ENCODE measurements around the gene RBM26. TPM values are rescaled to one million over a fixed set of nuclear protein-coding genes. Genes with fewer than 3 reads are reported as not detected.
A peak's percentile ranks its signal among the peaks of the same experiment; 100 is the strongest.

RBM26 gene
- total RNA-seq, 6 donors from 2014 or later = 27.7 to 70.1 (median 32.9) TPM

- H3K27ac ChIP-seq = no peak overlapping the region
- WGBS, 2 donors = 29 to 39% methylated on average over 2 of the region's 2 CpGs
- DNase-seq = no peak
- no peaks in the 10 kb centered on the region for H3K4me1 ChIP-seq
- TF ChIP-seq EP300 (IDR thresholded peaks at IDR 0.05) = no peak
- TF ChIP-seq POLR2A (IDR thresholded peaks at IDR 0.05) = no peak
- peak; percentile 44 to 66 (median 60) for TF ChIP-seq CTCF (IDR thresholded peaks at IDR 0.05)
- no peak overlapping the region for H3K4me3 ChIP-seq
- H3K27me3 ChIP-seq = no peaks in the 10 kb centered on the region
- peak in 1 of 2 donors; percentile 79 for ATAC-seq (ENCODE audit: low FRiP score in 2 of 2)
- no peaks in the 10 kb centered on the region for H3K36me3 ChIP-seq
- no peaks in the 10 kb centered on the region for H3K9me3 ChIP-seq
Measured at GRCh38 chr13:79423801-79424642, 18.0 kb upstream of the RBM26 start.

GRCh38 chr13:79423340-79423739 is 17.3 kb upstream of the RBM26 start:
- Histone ChIP-seq H3K9me3 (no peaks in the 10 kb centered on the region), H3K36me3 (no peaks in the 10 kb centered on the region), H3K27me3 (no peaks in the 10 kb centered on the region), H3K4me3 (no peak overlapping the region), H3K4me1 (no peaks in the 10 kb centered on the region), H3K27ac (no peak overlapping the region)
- ATAC-seq (ENCODE audit: low FRiP score in 2 of 2) (no peak), DNase-seq (no peak)
- 88 to 89% methylated on average over 4 of the region's 4 CpGs for WGBS, 2 donors
- TF ChIP-seq CTCF (IDR thresholded peaks at IDR 0.05) (no peak), POLR2A (IDR thresholded peaks at IDR 0.05) (no peak), POLR2AphosphoS5 (IDR thresholded peaks at IDR 0.05) (no peak), EP300 (IDR thresholded peaks at IDR 0.05) (no peak)

- no peaks in the 10 kb centered on the region for H3K9me3 ChIP-seq
- WGBS, 2 donors = 97 to 100% methylated on average over 1 of the region's 1 CpG
- no peak for TF ChIP-seq POLR2A (IDR thresholded peaks at IDR 0.05)
- no peak for TF ChIP-seq CTCF (IDR thresholded peaks at IDR 0.05)
- no peak for TF ChIP-seq POLR2AphosphoS5 (IDR thresholded peaks at IDR 0.05)
- no peak for TF ChIP-seq EP300 (IDR thresholded peaks at IDR 0.05)
- H3K4me1 ChIP-seq = no peaks in the 10 kb centered on the region
- H3K27ac ChIP-seq = no peak overlapping the region
- ATAC-seq (ENCODE audit: low FRiP score in 2 of 2) = no peak
- H3K27me3 ChIP-seq = no peaks in the 10 kb centered on the region
- DNase-seq = no peak
- no peak overlapping the region for H3K4me3 ChIP-seq
- H3K36me3 ChIP-seq = no peaks in the 10 kb centered on the region
Measured at GRCh38 chr13:79419365-79419764, 13.3 kb upstream of the RBM26 start.

GRCh38 chr13:79417741-79418140 is 11.7 kb upstream of the RBM26 start:
- Histone ChIP-seq H3K27me3 (no peaks in the 10 kb centered on the region), H3K4me3 (no peak overlapping the region), H3K4me1 (no peaks in the 10 kb centered on the region), H3K27ac (no peak overlapping the region), H3K9me3 (no peaks in the 10 kb centered on the region), H3K36me3 (peaks cover 0 to 5% (median 0%) of the 10 kb centered on the region in 4 donors)
- TF ChIP-seq EP300 (IDR thresholded peaks at IDR 0.05) = no peak
- TF ChIP-seq POLR2A (IDR thresholded peaks at IDR 0.05) = no peak
- TF ChIP-seq POLR2AphosphoS5 (IDR thresholded peaks at IDR 0.05) = no peak
- no peak for TF ChIP-seq CTCF (IDR thresholded peaks at IDR 0.05)
- no peak for ATAC-seq (ENCODE audit: low FRiP score in 2 of 2)
- no peak for DNase-seq

- Histone ChIP-seq H3K27me3 (no peaks in the 10 kb centered on the region), H3K27ac (no peak overlapping the region), H3K36me3 (peaks cover 0 to 5% (median 0%) of the 10 kb centered on the region in 4 donors), H3K9me3 (no peaks in the 10 kb centered on the region), H3K4me1 (no peaks in the 10 kb centered on the region), H3K4me3 (no peak overlapping the region)
- DNase-seq (peak in 1 of 2 donors; percentile 58), ATAC-seq (ENCODE audit: low FRiP score in 2 of 2) (no peak)
- 75 to 97% methylated on average over 2 to 3 of the region's 3 CpGs for WGBS, 2 donors
- TF ChIP-seq POLR2AphosphoS5 (IDR thresholded peaks at IDR 0.05) (no peak), EP300 (IDR thresholded peaks at IDR 0.05) (no peak), POLR2A (IDR thresholded peaks at IDR 0.05) (no peak), CTCF (IDR thresholded peaks at IDR 0.05) (no peak)
Measured at GRCh38 chr13:79413521-79413920, 7.5 kb upstream of the RBM26 start.
